Astrocyte of the hippocampus (primary cell): ENCODE results near the gene LRRC73.
"Not testable (repeated sequence)": the region's sequence is repeated elsewhere in the genome, so short reads cannot be mapped to it uniquely, and the experiment has no call there.

Source experiments
- DNase-seq: peaks from one replicate; pipeline ENCODE4 v3.0.0; 2011; ENCODE audit warnings: low read depth, low spot score

LRRC73 gene

GRCh38 chr6:43510827-43511163 is 649 bp upstream of the LRRC73 start:
- no peak for DNase-seq

- DNase-seq: peak; percentile 32
Observed at GRCh38 chr6:43509142-43509983, 783 bp downstream of the LRRC73 start.

GRCh38 chr6:43508481-43509141 is 1.5 kb downstream of the LRRC73 start:
- no peak for DNase-seq

GRCh38 chr6:43506667-43507471 is 3.3 kb downstream of the LRRC73 start:
- DNase-seq: peak; percentile 92

GRCh38 chr6:43506171-43506570 is 4.0 kb downstream of the LRRC73 start:
- no peak for DNase-seq

- no peak for DNase-seq
Observed at GRCh38 chr6:43505718-43506117, 4.4 kb downstream of the LRRC73 start.

GRCh38 chr6:43504756-43505593 is 5.2 kb downstream of the LRRC73 start:
- no peak for DNase-seq

- DNase-seq: no peak
Observed at GRCh38 chr6:43503443-43503842, 6.7 kb downstream of the LRRC73 start.

- DNase-seq: no peak
Observed at GRCh38 chr6:43502666-43503065, 7.5 kb downstream of the LRRC73 start.

- DNase-seq: no peak
Observed at GRCh38 chr6:43500921-43501320, 9.2 kb downstream of the LRRC73 start.

- DNase-seq: no peak
Observed at GRCh38 chr6:43499028-43499815, 10.9 kb downstream of the LRRC73 start.

- DNase-seq: not testable (repeated sequence)
Observed at GRCh38 chr6:43498291-43498690, 11.9 kb downstream of the LRRC73 start.

- no peak for DNase-seq
Observed at GRCh38 chr6:43497689-43498088, 12.5 kb downstream of the LRRC73 start.

GRCh38 chr6:43497129-43497396 is 13.1 kb downstream of the LRRC73 start:
- DNase-seq: no peak

GRCh38 chr6:43496370-43497128 is 13.6 kb downstream of the LRRC73 start:
- peak; percentile 76 for DNase-seq

- DNase-seq: no peak
Observed at GRCh38 chr6:43495409-43495941, 14.7 kb downstream of the LRRC73 start.

- DNase-seq: no peak
Observed at GRCh38 chr6:43494766-43495165, 15.4 kb downstream of the LRRC73 start.

- DNase-seq: no peak
Observed at GRCh38 chr6:43494321-43494720, 15.8 kb downstream of the LRRC73 start.

- no peak for DNase-seq
Observed at GRCh38 chr6:43493833-43494232, 16.3 kb downstream of the LRRC73 start.

GRCh38 chr6:43493230-43493629 is 16.9 kb downstream of the LRRC73 start:
- DNase-seq: no peak
